Measurements from ENCODE around the gene MORC4. TPM values are rescaled to one million over a fixed set of nuclear protein-coding genes. Genes with fewer than 3 reads are reported as not detected.

MORC4 gene
- total RNA-seq, 1 donor: 38.4 TPM

- no peak for TF ChIP-seq CTCF (IDR thresholded peaks at IDR 0.05; ENCODE audit: insufficient read depth, low read length)
- DNase-seq (ENCODE audit: low read depth): no peak
- H3K4me3 ChIP-seq (ENCODE audit: low read depth, low read length): no peak overlapping the region
Observed at GRCh38 chrX:106927023-106927422, 73.0 kb downstream of the MORC4 start.

- no peak overlapping the region for H3K4me3 ChIP-seq (ENCODE audit: low read depth, low read length)
- TF ChIP-seq CTCF (IDR thresholded peaks at IDR 0.05; ENCODE audit: insufficient read depth, low read length): no peak
- no peak for DNase-seq (ENCODE audit: low read depth)
Observed at GRCh38 chrX:106921637-106922036, 78.4 kb downstream of the MORC4 start.

- H3K4me3 ChIP-seq (ENCODE audit: low read depth, low read length): no peak within 1 kb of the TSS
- no peak for DNase-seq (ENCODE audit: low read depth)
- no peak for TF ChIP-seq CTCF (IDR thresholded peaks at IDR 0.05; ENCODE audit: insufficient read depth, low read length)
Observed at GRCh38 chrX:106919932-106920452, 80.0 kb downstream of the MORC4 start, which contains the start of gene CLDN2. Gene CLDN2 (plus strand): TSS chrX:106920402. CDS start chrX:106928229, 7,827 bp downstream.

- no peak overlapping the region for H3K4me3 ChIP-seq (ENCODE audit: low read depth, low read length)
- TF ChIP-seq CTCF (IDR thresholded peaks at IDR 0.05; ENCODE audit: insufficient read depth, low read length): no peak
- peak; percentile 81 for DNase-seq (ENCODE audit: low read depth)
Observed at GRCh38 chrX:106917830-106918500, 82.0 kb downstream of the MORC4 start.

- peak; percentile 52 for DNase-seq (ENCODE audit: low read depth)
- TF ChIP-seq CTCF (IDR thresholded peaks at IDR 0.05; ENCODE audit: insufficient read depth, low read length): no peak
- no peak overlapping the region for H3K4me3 ChIP-seq (ENCODE audit: low read depth, low read length)
Observed at GRCh38 chrX:106912864-106913263, 87.1 kb downstream of the MORC4 start.

GRCh38 chrX:106906361-106906760 lies 93.7 kb downstream of the MORC4 start:
- no peak overlapping the region for H3K4me3 ChIP-seq (ENCODE audit: low read depth, low read length)
- TF ChIP-seq CTCF (IDR thresholded peaks at IDR 0.05; ENCODE audit: insufficient read depth, low read length): no peak
- no peak for DNase-seq (ENCODE audit: low read depth)
